ENCODE measurements around the gene EZR. TPM values are rescaled to one million over a fixed set of nuclear protein-coding genes. Genes with fewer than 3 reads are reported as not detected.

EZR gene
- total RNA-seq, 1 experiment from 2014 or later = 375 TPM

DNA sequence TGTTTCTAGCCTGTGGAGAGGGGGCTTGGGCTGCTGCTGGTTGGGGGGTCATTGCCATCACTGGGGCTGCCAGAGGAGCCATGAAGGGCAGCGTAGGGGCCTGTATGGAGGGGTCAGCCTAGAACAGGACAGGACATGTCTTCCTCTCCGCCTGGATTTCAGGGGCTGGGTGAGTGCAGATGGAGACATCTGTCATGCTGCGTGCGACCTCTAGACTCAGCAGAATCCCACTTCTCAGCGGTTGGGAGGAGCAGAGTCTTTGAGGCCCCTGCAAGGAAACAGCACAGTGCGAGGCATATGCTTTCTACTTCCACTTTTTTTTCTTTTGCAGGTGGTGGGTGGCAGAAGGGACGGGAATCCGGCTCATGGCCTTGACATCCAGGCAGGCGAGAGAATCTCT lies 67.9 kb downstream of the EZR start:
- Mint-ChIP-seq H3K9me3 (no peaks in the 10 kb centered on the region), H3K4me1 (peaks cover 10 to 12% of the 10 kb centered on the region in 2 experiments), H3K27ac (peak overlapping the region in 1 of 3 experiments; percentile 34; a peak in 1 of 7 replicates), H3K4me3 (no peak overlapping the region), H3K27me3 (ENCODE audit: low read depth) (peaks cover 4% of the 10 kb centered on the region; the same call in 1 of the 2 replicates), H3K36me3 (ENCODE audit: insufficient read depth in 1 of 3, low read depth in 3 of 3) (no peaks in the 10 kb centered on the region)
- H3K27me3 ChIP-seq (ENCODE audit: insufficient read depth, low read length) = no peaks in the 10 kb centered on the region; the same call in 1 of the 2 replicates
- H3K23me2 ChIP-seq (ENCODE audit: insufficient read length, low read depth, low read length, poor library complexity, severe bottlenecking) = no peaks in the 10 kb centered on the region
- no peaks in the 10 kb centered on the region for H3K79me1 ChIP-seq (ENCODE audit: insufficient read depth, low read depth, low read length, poor library complexity, severe bottlenecking)
- TF ChIP-seq, protein P1, sequence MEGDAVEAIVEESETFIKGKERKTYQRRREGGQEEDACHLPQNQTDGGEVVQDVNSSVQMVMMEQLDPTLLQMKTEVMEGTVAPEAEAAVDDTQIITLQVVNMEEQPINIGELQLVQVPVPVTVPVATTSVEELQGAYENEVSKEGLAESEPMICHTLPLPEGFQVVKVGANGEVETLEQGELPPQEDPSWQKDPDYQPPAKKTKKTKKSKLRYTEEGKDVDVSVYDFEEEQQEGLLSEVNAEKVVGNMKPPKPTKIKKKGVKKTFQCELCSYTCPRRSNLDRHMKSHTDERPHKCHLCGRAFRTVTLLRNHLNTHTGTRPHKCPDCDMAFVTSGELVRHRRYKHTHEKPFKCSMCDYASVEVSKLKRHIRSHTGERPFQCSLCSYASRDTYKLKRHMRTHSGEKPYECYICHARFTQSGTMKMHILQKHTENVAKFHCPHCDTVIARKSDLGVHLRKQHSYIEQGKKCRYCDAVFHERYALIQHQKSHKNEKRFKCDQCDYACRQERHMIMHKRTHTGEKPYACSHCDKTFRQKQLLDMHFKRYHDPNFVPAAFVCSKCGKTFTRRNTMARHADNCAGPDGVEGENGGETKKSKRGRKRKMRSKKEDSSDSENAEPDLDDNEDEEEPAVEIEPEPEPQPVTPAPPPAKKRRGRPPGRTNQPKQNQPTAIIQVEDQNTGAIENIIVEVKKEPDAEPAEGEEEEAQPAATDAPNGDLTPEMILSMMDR (conservative IDR thresholded peaks at IDR 0.05) = no peak
- H3K4me2 ChIP-seq (ENCODE audit: insufficient read depth, insufficient read length, low read length) = no peak overlapping the region
- no peak overlapping the region for H3K27ac ChIP-seq (ENCODE audit: insufficient read length, low read depth, low read length)
- WGBS (ENCODE audit: extremely low coverage, insufficient read length, low lambda C conversion rate) = no CpG with 5 or more reads among the region's 9 CpGs
- no peak overlapping the region for H4K91ac ChIP-seq (ENCODE audit: insufficient read length, low read depth, low read length)
- no peaks in the 10 kb centered on the region for H3K79me2 ChIP-seq (ENCODE audit: insufficient read depth, low read length)
- H2AFZ ChIP-seq (ENCODE audit: low read length) = no peak overlapping the region
- H3K4ac ChIP-seq (ENCODE audit: low read depth, low read length) = no peak overlapping the region
- no peaks in the 10 kb centered on the region for H3K4me1 ChIP-seq (ENCODE audit: insufficient read depth, low read length)
- DNase-seq = no peak
- H4K8ac ChIP-seq (replicated peaks; ENCODE audit: insufficient read length, low read depth, low read length) = no peak overlapping the region
- H3K14ac ChIP-seq (ENCODE audit: insufficient read depth, low read length) = no peak overlapping the region
- H3K18ac ChIP-seq (ENCODE audit: insufficient read length, low read depth, low read length) = no peak overlapping the region
- H2BK15ac ChIP-seq (ENCODE audit: low read depth, low read length) = no peak overlapping the region
- no peak overlapping the region for H2BK5ac ChIP-seq (ENCODE audit: insufficient read length, low read length)
- no peak overlapping the region for H4K5ac ChIP-seq (ENCODE audit: insufficient read length, low read depth, low read length)
- no peak overlapping the region for H2BK120ac ChIP-seq (ENCODE audit: low read depth, low read length, poor library complexity, severe bottlenecking)
- no peak overlapping the region for H3K56ac ChIP-seq (ENCODE audit: insufficient read length, low read depth, low read length)
- no peak overlapping the region for H3K23ac ChIP-seq (ENCODE audit: insufficient read length, low read depth, low read length)
- no peak overlapping the region for H3T11ph ChIP-seq (ENCODE audit: low read length)
- no peaks in the 10 kb centered on the region for H3K9me3 ChIP-seq (ENCODE audit: control insufficient read depth, low read depth, low read length)
- H2AK5ac ChIP-seq (ENCODE audit: insufficient read length, low read length) = no peak overlapping the region
- H2BK12ac ChIP-seq (ENCODE audit: insufficient read length, low read depth, low read length) = no peak overlapping the region
- H3K9ac ChIP-seq (ENCODE audit: extremely low read depth, insufficient read length, low read length) = no peak overlapping the region
- H2BK20ac ChIP-seq (ENCODE audit: low read depth, low read length, poor library complexity, severe bottlenecking) = no peak overlapping the region
- H4K20me1 ChIP-seq (ENCODE audit: control insufficient read depth, insufficient read depth, insufficient read length) = no peaks in the 10 kb centered on the region
